Calu3 (cell line): ENCODE data around the gene CAPS. TPM values are rescaled to one million over a fixed set of nuclear protein-coding genes. Genes with fewer than 3 reads are reported as not detected.

Experiments used
- BruUV-seq: library from RNA; stranded (reverse); fragments of 400-500 nt; replicated peaks from 2 replicates; lab custom pipeline; 2021; lab: Mats Ljungman, UMichigan
- CTCF ChIA-PET: fragments of 300-600 bp; sonication (Branson Sonifier 250); formaldehyde crosslinking; loops from one replicate; lab custom pipeline; 2022; ENCODE audit warnings: antibody characterized with exemption; lab: Charles Lee
- DNase-seq: peaks from one replicate; pipeline ENCODE4 v3.0.0; 2022
- H3K27ac Mint-ChIP-seq: one replicate; pipeline ENCODE4 v1.8.0; 2022; ENCODE audit warnings: mixed read lengths; ENCODE audit not compliant: unreplicated experiment
- H3K27me3 Mint-ChIP-seq: one replicate; pipeline ENCODE4 v1.8.0; 2022; ENCODE audit warnings: mixed read lengths; ENCODE audit not compliant: unreplicated experiment
- H3K36me3 Mint-ChIP-seq: one replicate; pipeline ENCODE4 v1.8.0; 2022; ENCODE audit warnings: mild to moderate bottlenecking, moderate library complexity, mixed read lengths; ENCODE audit not compliant: insufficient read depth, unreplicated experiment
- H3K4me1 Mint-ChIP-seq: one replicate; pipeline ENCODE4 v1.8.0; 2022; ENCODE audit warnings: mild to moderate bottlenecking, low read depth, mixed read lengths; ENCODE audit not compliant: unreplicated experiment
- H3K4me3 Mint-ChIP-seq: one replicate; pipeline ENCODE4 v1.8.0; 2022; ENCODE audit warnings: mild to moderate bottlenecking, low read depth, moderate library complexity, mixed read lengths; ENCODE audit not compliant: unreplicated experiment
- H3K9me3 Mint-ChIP-seq: one replicate; pipeline ENCODE4 v1.8.0; 2022; ENCODE audit warnings: low read depth, mixed read lengths; ENCODE audit not compliant: unreplicated experiment
- CTCF ChIP-seq: fragments of 200-600 bp; IDR thresholded peaks from one replicate; pipeline ENCODE4 v1.8.0; 2022; ENCODE audit warnings: antibody characterized with exemption; ENCODE audit not compliant: unreplicated experiment
- intact Hi-C: fragments of 100-400 bp; cut with micrococcal nuclease; formaldehyde crosslinking; loops from one replicate; pipeline ENCODE4 v1.10.0; 2022; ENCODE audit not compliant: unreplicated experiment
- total RNA-seq: library from RNA; stranded (reverse); gene quantifications from 2 replicates; pipeline ENCODE4 v1.2.3, GENCODE V29; 2022

Gene CAPS
- total RNA-seq, 1 experiment from 2014 or later, result 39.9 TPM

DNA sequence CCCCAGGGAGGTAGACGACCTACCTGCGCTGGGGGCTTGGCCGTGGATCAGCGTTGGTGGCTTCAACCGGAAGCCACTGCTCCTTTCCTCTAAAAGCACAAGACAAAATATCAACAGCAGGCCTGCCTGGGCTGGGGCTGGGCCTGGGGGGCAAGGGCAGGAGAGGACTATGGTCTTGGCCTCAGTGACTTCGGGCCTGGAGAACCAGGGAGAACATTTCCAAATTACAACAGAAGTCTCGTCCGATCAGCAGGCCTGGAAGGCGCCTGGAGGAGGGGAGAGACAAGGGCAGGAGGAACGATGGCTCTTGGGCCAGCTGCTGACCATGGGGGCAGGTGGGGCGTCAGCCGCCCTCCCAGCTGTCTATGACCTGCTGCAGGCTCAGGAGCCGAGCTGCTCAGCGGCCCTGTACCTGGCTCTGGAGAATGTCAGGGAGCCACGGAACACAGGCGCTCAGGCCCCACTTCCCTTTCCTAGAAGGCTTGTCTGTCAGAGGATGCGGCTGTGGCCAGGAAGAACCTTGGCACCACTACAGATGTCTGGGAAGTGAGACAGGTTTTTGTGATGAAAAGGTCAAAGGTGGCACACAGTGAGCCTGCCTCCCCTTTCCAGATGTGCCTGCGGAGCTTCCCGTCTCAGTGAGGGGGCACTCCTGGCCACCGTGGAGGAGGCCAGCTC, 19.5 kb downstream of the CAPS start:
- CTCF ChIA-PET, result no interaction called here
- no peak for TF ChIP-seq CTCF
- Mint-ChIP-seq H3K27me3 (no peaks in the 10 kb centered on the region), H3K36me3 (peaks cover 32% of the 10 kb centered on the region), H3K27ac (no peak overlapping the region), H3K4me1 (no peaks in the 10 kb centered on the region), H3K9me3 (no peaks in the 10 kb centered on the region), H3K4me3 (no peak overlapping the region)
- intact Hi-C loops, result no loop called here
- no TSS peak for BruUV-seq
- DNase-seq, result no peak

GRCh38 chr19:5934069-5934401, 20.0 kb downstream of the CAPS start:
- Mint-ChIP-seq H3K4me1 (no peaks in the 10 kb centered on the region), H3K27ac (no peak overlapping the region), H3K9me3 (no peaks in the 10 kb centered on the region), H3K27me3 (no peaks in the 10 kb centered on the region), H3K36me3 (peaks cover 33% of the 10 kb centered on the region), H3K4me3 (no peak overlapping the region)
- DNase-seq, result no peak
- CTCF ChIA-PET, result no interaction called here
- intact Hi-C loops, result no loop called here
- no TSS peak for BruUV-seq
- no peak for TF ChIP-seq CTCF

DNA sequence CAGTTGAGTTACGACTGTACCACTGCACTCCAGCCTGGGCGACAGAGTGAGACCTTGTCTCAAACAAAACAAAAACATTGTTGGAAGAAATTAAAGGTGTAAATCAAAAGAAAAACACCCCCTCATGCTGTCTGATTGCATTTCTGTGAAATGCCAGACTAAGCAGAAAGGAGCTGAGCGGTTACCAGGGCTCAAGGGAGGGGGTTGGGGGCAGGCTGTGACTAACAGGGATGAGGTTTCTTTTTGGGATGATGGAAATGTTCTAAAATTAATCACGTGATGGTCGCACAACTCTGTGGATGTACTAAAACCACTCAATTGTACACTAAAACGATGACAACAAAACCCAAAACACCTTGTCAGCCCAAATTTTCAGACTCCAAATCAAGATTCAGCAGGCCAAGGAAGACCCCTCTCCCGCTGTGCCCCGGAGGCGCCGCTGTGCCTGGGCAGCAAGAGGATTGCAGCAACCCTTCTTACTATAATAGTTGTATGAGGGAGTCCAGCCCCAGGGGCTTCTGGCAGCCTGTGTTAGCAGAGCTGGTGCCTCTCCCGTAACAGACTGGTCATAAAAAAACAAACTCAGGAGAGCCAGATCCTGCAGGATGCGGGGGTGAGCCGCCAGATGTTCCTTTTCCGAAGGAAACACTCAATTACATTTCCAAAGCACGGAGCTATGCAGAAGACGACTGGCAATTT, 20.9 kb downstream of the CAPS start:
- Mint-ChIP-seq H3K9me3 (no peaks in the 10 kb centered on the region), H3K4me1 (no peaks in the 10 kb centered on the region), H3K36me3 (peaks cover 28% of the 10 kb centered on the region), H3K27ac (no peak overlapping the region), H3K4me3 (no peak overlapping the region), H3K27me3 (no peaks in the 10 kb centered on the region)
- intact Hi-C loops, result no loop called here
- no peak for TF ChIP-seq CTCF
- no TSS peak for BruUV-seq
- no peak for DNase-seq
- CTCF ChIA-PET, result no interaction called here

DNA sequence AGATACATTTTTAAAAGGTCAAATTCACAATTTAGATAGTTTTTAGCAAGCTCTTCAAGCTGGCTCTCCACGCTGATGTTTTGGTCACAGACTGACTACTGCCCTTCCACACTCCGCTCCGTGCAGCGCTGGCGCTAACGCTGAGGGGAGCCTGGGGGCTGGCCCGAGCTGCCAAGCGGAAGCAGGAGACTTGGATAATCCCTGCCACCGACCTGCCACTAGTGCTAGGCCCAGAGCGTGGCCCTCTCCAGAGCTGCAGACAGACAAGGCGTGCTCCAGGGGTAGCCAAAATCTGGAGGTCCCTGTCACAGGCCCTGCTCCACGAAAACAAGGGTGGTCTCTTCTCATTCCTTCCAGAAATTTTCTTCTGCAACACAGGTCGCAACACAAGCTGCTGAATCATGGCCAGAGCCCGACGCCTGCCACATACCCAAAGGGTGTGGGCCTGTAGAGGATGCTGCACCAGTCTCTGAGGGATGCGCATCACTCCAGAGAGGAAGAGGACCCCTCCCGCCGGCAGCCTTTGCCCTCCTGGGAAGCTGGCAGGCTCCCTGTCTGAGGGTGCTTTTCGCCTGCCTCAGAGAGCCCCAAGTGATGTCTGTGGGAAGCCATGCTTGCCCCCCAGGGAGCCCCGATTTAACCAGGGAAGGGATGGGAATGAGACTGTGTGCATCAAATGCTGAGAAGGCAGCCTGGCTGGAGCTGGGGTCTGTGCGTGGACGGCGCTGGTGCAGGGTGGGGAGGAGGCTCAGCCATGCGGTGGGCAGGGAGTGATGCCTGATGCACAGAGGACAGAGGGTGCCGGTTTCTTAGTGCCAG, 21.6 kb downstream of the CAPS start:
- no peak for TF ChIP-seq CTCF
- Mint-ChIP-seq H3K27me3 (no peaks in the 10 kb centered on the region), H3K4me1 (no peaks in the 10 kb centered on the region), H3K4me3 (no peak overlapping the region), H3K36me3 (peaks cover 22% of the 10 kb centered on the region), H3K9me3 (no peaks in the 10 kb centered on the region), H3K27ac (no peak overlapping the region)
- CTCF ChIA-PET, result no interaction called here
- DNase-seq, result no peak
- BruUV-seq, result no TSS peak
- intact Hi-C loops, result no loop called here
